K562 (cell line): ENCODE results near the gene WDPCP. TPM values are rescaled to one million over a fixed set of nuclear protein-coding genes. Genes with fewer than 3 reads are reported as not detected.
A peak's percentile ranks its signal among the peaks of the same experiment; 100 is the strongest.

Source experiments
- ETV1 ChIP-seq: fragments of 450-650 bp; conservative IDR thresholded peaks from 2 replicates; pipeline ENCODE4 v1.6.1; 2016; ENCODE audit warnings: missing genetic modification characterization, control low read depth, low read depth, missing compliant biosample characterization
- ETV5 ChIP-seq: sonication (generic); formaldehyde crosslinking; IDR thresholded peaks from 2 replicates; pipeline ENCODE4 v1.4.0; 2020; ENCODE audit warnings: low read depth, mild to moderate bottlenecking, missing genetic modification reagents
- MED1 ChIP-seq: sonication (generic); formaldehyde crosslinking; IDR thresholded peaks from 2 replicates; pipeline ENCODE4 v1.8.1; 2023; ENCODE audit warnings: missing genetic modification reagents, borderline replicate concordance
- SMARCB1 ChIP-seq: IDR thresholded peaks from 2 replicates; pipeline ENCODE4 v1.6.1; 2011; ENCODE audit warnings: improper control_type of control experiment, low read depth; ENCODE audit not compliant: insufficient read length
- TEAD1 ChIP-seq, 2 experiments: fragments of 450-650 bp in 1 of 2; sonication (generic) in 1 of 2; formaldehyde crosslinking; IDR thresholded peaks; 2 replicates each; pipeline versions ENCODE4 v1.4.0 to v1.8.0; 2020 to 2022; ENCODE audit warnings: mild to moderate bottlenecking in 2 of 2, missing genetic modification reagents in 1 of 2
- TRIM28 ChIP-seq: fragments of 450-650 bp; IDR thresholded peaks from 2 replicates; pipeline ENCODE4 v1.6.1; 2017
- YBX1 ChIP-seq: fragments of 450-650 bp; IDR thresholded peaks from 2 replicates; pipeline ENCODE4 v1.7.1; 2016; ENCODE audit warnings: mild to moderate bottlenecking
- ZNF764 ChIP-seq: fragments of 250-450 bp; sonication (Bioruptor Pico); IDR thresholded peaks from 2 replicates; pipeline ENCODE4 v1.4.0; 2020; ENCODE audit warnings: low read depth, mild to moderate bottlenecking, moderate library complexity
- polyA plus RNA-seq, 8 experiments: library from polyadenylated mRNA; depleted of rRNA in 4 of 8; stranded (reverse) in 5 of 8; unstranded in 3 of 8; fragments of >200 nt; fragmentation: Nextera tagmentation in 2 of 8; fragmentation: Illumina TruSeq in 1 of 8; extraction: Ambion mirVana in 2 of 8; extraction: Trizol in 1 of 8; gene quantifications; 2 replicates each; pipeline versions ENCODE4 v1.2.1 to v1.2.3, GENCODE V29; 2011 to 2014; ENCODE audit warnings: inconsistent platforms in 1 of 8, missing spikeins in 1 of 8
- total RNA-seq, 7 experiments: library from RNA; depleted of rRNA in 6 of 7; stranded (reverse); fragments of >200 nt in 6 of 7; fragmentation: Illumina TruSeq in 2 of 7; extraction: Trizol in 2 of 7; gene quantifications; 2 replicates each; pipeline versions ENCODE4 v1.2.1 to v1.2.3, GENCODE V29; 2011 to 2021; ENCODE audit warnings: low replicate concordance in 1 of 7
- TF ChIP-seq, protein P1 (sequence below): fragments of 250-450 bp; sonication (Bioruptor Pico); IDR thresholded peaks from 2 replicates; pipeline ENCODE4 v1.4.0; 2020; ENCODE audit warnings: mild to moderate bottlenecking, moderate library complexity
- TF ChIP-seq, protein P2 (sequence below): fragments of 250-450 bp; sonication (Bioruptor Pico); IDR thresholded peaks from 2 replicates; pipeline ENCODE4 v1.8.0; 2021; ENCODE audit warnings: borderline replicate concordance, mild to moderate bottlenecking, moderate library complexity; ENCODE audit not compliant: poor library complexity, severe bottlenecking
- TF ChIP-seq, protein P3 (sequence below), 2 experiments: fragments of 450-650 bp in 1 of 2; sonication (generic) in 1 of 2; formaldehyde crosslinking in 1 of 2; IDR thresholded peaks; 2 replicates each; pipeline versions ENCODE4 v1.7.1 to v1.9.0; 2016 to 2022; ENCODE audit warnings: inconsistent platforms in 1 of 2, mild to moderate bottlenecking in 1 of 2, missing genetic modification reagents in 1 of 2
- TF ChIP-seq, protein P4 (sequence below): IDR thresholded peaks from 2 replicates; pipeline ENCODE4 v1.6.1; 2014; ENCODE audit warnings: antibody characterized with exemption

The WDPCP gene
- total and polyA plus RNA-seq, 9 of the 15 experiments (the other 6 are each of a cell fraction or from before 2014, with no cell fraction given), result 1.4 to 6.4 (median 5.5) TPM

DNA sequence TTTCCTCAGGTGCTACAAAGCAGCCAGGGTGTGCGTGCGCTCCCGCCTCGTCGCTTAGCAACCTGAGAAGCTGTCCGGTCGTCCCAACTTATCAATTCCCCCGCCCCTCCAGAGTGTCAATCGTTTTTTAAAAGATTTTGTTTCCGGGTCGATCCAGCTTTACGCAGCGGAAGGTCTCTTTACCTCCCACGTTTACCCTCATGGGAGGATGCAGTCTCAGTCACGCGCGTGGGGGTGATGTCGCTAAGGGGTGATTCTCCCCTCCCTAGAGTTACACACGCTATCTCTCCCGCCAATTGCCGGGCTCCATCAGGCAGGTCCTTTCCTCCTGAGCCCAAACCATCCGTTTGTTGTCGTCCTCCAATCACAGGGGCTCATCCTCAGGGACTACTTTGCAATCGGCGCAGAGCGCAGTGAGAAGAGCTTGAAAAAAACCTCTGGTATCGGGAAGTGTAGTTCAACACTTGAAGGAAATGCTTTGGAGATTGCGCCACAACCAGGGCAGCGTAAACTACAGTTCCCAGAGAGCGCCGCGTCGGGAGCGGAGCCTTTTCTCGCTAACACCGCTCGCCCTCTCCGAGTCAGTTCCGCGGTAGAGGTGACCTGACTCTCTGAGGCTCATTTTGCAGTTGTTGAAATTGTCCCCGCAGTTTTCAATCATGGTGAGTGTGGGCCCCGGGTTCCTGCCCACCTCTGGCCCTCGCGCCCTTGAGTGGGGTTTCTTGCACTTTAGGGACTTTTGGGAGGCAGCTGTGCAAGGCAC is at the start of gene WDPCP, which contains the start of gene MDH1 (continued):
- TF ChIP-seq, protein P1, sequence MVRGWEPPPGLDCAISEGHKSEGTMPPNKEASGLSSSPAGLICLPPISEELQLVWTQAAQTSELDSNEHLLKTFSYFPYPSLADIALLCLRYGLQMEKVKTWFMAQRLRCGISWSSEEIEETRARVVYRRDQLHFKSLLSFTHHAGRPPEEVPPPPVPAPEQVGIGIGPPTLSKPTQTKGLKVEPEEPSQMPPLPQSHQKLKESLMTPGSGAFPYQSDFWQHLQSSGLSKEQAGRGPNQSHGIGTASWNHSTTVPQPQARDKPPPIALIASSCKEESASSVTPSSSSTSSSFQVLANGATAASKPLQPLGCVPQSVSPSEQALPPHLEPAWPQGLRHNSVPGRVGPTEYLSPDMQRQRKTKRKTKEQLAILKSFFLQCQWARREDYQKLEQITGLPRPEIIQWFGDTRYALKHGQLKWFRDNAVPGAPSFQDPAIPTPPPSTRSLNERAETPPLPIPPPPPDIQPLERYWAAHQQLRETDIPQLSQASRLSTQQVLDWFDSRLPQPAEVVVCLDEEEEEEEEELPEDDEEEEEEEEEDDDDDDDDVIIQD, result no peak
- TF ChIP-seq MED1 (CRISPR knock-in tag) (no peak), ETV5 (no peak), ETV1 (tag) (peak; percentile 47), SMARCB1 (no peak), TEAD1 (CRISPR knock-in tag; IDR thresholded peaks at IDR 0.05) (peak in 1 of 2 experiments; percentile 65; a peak in 2 of 4 replicates), TRIM28 (no peak), YBX1 (no peak), ZNF764 (CRISPR knock-in tag) (no peak)
- TF ChIP-seq, protein P2, sequence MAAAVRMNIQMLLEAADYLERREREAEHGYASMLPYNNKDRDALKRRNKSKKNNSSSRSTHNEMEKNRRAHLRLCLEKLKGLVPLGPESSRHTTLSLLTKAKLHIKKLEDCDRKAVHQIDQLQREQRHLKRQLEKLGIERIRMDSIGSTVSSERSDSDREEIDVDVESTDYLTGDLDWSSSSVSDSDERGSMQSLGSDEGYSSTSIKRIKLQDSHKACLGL (CRISPR knock-in tag), result no peak
- TF ChIP-seq, protein P3, sequence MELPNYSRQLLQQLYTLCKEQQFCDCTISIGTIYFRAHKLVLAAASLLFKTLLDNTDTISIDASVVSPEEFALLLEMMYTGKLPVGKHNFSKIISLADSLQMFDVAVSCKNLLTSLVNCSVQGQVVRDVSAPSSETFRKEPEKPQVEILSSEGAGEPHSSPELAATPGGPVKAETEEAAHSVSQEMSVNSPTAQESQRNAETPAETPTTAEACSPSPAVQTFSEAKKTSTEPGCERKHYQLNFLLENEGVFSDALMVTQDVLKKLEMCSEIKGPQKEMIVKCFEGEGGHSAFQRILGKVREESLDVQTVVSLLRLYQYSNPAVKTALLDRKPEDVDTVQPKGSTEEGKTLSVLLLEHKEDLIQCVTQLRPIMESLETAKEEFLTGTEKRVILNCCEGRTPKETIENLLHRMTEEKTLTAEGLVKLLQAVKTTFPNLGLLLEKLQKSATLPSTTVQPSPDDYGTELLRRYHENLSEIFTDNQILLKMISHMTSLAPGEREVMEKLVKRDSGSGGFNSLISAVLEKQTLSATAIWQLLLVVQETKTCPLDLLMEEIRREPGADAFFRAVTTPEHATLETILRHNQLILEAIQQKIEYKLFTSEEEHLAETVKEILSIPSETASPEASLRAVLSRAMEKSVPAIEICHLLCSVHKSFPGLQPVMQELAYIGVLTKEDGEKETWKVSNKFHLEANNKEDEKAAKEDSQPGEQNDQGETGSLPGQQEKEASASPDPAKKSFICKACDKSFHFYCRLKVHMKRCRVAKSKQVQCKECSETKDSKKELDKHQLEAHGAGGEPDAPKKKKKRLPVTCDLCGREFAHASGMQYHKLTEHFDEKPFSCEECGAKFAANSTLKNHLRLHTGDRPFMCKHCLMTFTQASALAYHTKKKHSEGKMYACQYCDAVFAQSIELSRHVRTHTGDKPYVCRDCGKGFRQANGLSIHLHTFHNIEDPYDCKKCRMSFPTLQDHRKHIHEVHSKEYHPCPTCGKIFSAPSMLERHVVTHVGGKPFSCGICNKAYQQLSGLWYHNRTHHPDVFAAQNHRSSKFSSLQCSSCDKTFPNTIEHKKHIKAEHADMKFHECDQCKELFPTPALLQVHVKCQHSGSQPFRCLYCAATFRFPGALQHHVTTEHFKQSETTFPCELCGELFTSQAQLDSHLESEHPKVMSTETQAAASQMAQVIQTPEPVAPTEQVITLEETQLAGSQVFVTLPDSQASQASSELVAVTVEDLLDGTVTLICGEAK (IDR thresholded peaks at IDR 0.05), result peak; percentile 91
- TF ChIP-seq, protein P3 (CRISPR knock-in tag; IDR thresholded peaks at IDR 0.05), result no peak
- TF ChIP-seq, protein P4, sequence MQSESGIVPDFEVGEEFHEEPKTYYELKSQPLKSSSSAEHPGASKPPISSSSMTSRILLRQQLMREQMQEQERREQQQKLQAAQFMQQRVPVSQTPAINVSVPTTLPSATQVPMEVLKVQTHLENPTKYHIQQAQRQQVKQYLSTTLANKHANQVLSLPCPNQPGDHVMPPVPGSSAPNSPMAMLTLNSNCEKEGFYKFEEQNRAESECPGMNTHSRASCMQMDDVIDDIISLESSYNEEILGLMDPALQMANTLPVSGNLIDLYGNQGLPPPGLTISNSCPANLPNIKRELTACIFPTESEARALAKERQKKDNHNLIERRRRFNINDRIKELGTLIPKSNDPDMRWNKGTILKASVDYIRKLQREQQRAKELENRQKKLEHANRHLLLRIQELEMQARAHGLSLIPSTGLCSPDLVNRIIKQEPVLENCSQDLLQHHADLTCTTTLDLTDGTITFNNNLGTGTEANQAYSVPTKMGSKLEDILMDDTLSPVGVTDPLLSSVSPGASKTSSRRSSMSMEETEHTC, result peak; percentile 70; the same call in 1 of the 2 replicates
